22Rv1 (cell line): Measurements from ENCODE around the gene B3GLCT.

Experiments
- ZFX ChIP-seq: fragments of 450-650 bp; IDR thresholded peaks from 2 replicates; pipeline ENCODE4 v1.6.1; 2017; ENCODE audit warnings: antibody characterized with exemption, borderline replicate concordance
- TF ChIP-seq, protein P1 (sequence below): fragments of 450-650 bp; IDR thresholded peaks from 2 replicates; pipeline ENCODE4 v1.5.1; 2017; ENCODE audit warnings: mild to moderate bottlenecking

DNA sequence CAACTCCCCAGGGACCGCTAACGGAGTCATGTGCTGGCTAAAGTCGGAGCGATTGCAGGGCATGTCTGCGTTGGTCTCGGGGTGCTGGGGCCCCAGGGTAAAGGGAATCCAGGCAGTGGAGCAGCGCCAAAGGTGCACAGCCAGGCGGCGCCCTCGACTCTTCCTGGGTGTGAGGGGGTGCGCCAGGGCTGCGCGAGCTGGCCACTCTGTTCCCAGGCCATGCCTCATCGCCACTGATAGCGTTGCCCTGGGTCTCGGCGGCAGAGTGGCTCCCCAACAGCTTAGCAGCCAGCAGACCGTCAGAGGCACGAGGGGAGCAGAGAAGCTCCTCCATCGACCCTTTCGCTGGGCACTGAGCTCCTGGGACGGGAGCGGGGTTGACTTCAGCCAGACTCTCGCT is 152.7 kb downstream of the B3GLCT start:
- TF ChIP-seq, protein P1, sequence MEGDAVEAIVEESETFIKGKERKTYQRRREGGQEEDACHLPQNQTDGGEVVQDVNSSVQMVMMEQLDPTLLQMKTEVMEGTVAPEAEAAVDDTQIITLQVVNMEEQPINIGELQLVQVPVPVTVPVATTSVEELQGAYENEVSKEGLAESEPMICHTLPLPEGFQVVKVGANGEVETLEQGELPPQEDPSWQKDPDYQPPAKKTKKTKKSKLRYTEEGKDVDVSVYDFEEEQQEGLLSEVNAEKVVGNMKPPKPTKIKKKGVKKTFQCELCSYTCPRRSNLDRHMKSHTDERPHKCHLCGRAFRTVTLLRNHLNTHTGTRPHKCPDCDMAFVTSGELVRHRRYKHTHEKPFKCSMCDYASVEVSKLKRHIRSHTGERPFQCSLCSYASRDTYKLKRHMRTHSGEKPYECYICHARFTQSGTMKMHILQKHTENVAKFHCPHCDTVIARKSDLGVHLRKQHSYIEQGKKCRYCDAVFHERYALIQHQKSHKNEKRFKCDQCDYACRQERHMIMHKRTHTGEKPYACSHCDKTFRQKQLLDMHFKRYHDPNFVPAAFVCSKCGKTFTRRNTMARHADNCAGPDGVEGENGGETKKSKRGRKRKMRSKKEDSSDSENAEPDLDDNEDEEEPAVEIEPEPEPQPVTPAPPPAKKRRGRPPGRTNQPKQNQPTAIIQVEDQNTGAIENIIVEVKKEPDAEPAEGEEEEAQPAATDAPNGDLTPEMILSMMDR: no peak
- TF ChIP-seq ZFX: no peak
